Keratinocyte (primary cell): ENCODE data around the gene SERPINA4. TPM values are rescaled to one million over a fixed set of nuclear protein-coding genes. Genes with fewer than 3 reads are reported as not detected.

Experiments used
- DNase-seq: peaks from one replicate; pipeline ENCODE4 v3.0.0-alpha.2; 2011; ENCODE audit warnings: low read depth, missing footprints, low spot score
- FAIRE-seq: peaks from 2 replicates; lab custom pipeline; 2011; peaks lifted over from hg19 to GRCh38; lab: Jason Lieb, UNC
- H2AFZ ChIP-seq: 2 replicates; pipeline ENCODE4 v1.6.0; 2012; ENCODE audit warnings: low read length, control low read depth, inconsistent platforms; ENCODE audit not compliant: control insufficient read depth
- H3K27ac ChIP-seq: 2 replicates; pipeline ENCODE4 v1.5.1; 2011; ENCODE audit warnings: low read length; ENCODE audit not compliant: control insufficient read depth, insufficient read depth
- H3K27me3 ChIP-seq: 3 replicates; pipeline ENCODE4 v1.6.0; 2011; ENCODE audit warnings: low read length; ENCODE audit not compliant: control insufficient read depth, insufficient read depth; ENCODE audit errors: extremely low read depth
- H3K36me3 ChIP-seq, 2 experiments: 2 replicates in 1 of 2; 3 replicates in 1 of 2; pipeline ENCODE4 v1.5.1; 2011; ENCODE audit warnings: low read length in 2 of 2, mild to moderate bottlenecking in 1 of 2; ENCODE audit not compliant: control insufficient read depth in 2 of 2, insufficient read depth in 2 of 2; ENCODE audit errors: extremely low read depth in 1 of 2
- H3K4me1 ChIP-seq: 3 replicates; pipeline ENCODE4 v1.5.1; 2011; ENCODE audit warnings: low read length; ENCODE audit not compliant: control insufficient read depth, insufficient read depth; ENCODE audit errors: extremely low read depth
- H3K4me2 ChIP-seq: 3 replicates; pipeline ENCODE4 v1.6.0; 2011; ENCODE audit warnings: low read depth, low read length; ENCODE audit not compliant: control insufficient read depth, insufficient read depth; ENCODE audit errors: extremely low read depth
- H3K4me3 ChIP-seq, 3 experiments: fragments of 200-600 bp in 1 of 3; sonication (generic) in 1 of 3; 2 replicates in 2 of 3; 3 replicates in 1 of 3; pipeline ENCODE4 v1.5.1; 2011 to 2016; ENCODE audit warnings: low read length in 3 of 3, mild to moderate bottlenecking in 3 of 3, control low read depth in 2 of 3, inconsistent platforms in 1 of 3, low read depth in 1 of 3, mixed read lengths in 1 of 3, mixed run types in 1 of 3, moderate library complexity in 1 of 3; ENCODE audit not compliant: control insufficient read depth in 2 of 3, insufficient read depth in 2 of 3; ENCODE audit errors: extremely low read depth in 1 of 3
- H3K79me2 ChIP-seq: 2 replicates; pipeline ENCODE4 v1.6.0; 2012; ENCODE audit warnings: low read length; ENCODE audit not compliant: control insufficient read depth, insufficient read depth
- H3K9ac ChIP-seq: 3 replicates; pipeline ENCODE4 v1.6.0; 2011; ENCODE audit warnings: low read length; ENCODE audit not compliant: control insufficient read depth, insufficient read depth; ENCODE audit errors: extremely low read depth
- H3K9me1 ChIP-seq: 3 replicates; pipeline ENCODE4 v1.6.0; 2011; ENCODE audit warnings: low read length; ENCODE audit not compliant: control insufficient read depth, insufficient read depth; ENCODE audit errors: extremely low read depth
- H3K9me3 ChIP-seq: 2 replicates; pipeline ENCODE4 v1.5.1; 2012; ENCODE audit warnings: low read depth, low read length; ENCODE audit not compliant: control insufficient read depth
- H4K20me1 ChIP-seq: 3 replicates; pipeline ENCODE4 v1.6.0; 2011; ENCODE audit warnings: low read length; ENCODE audit not compliant: control insufficient read depth, insufficient read depth; ENCODE audit errors: extremely low read depth
- EZH2 ChIP-seq: IDR thresholded peaks from one replicate; pipeline ENCODE4 v1.6.1; 2012; ENCODE audit warnings: inconsistent platforms, mild to moderate bottlenecking, low read length, moderate library complexity
- dilution Hi-C: fragments of 300-500 bp; cut with MboI; formaldehyde crosslinking; loops from one replicate; pipeline ENCODE4 v1.7.0; 2020; ENCODE audit warnings: low sequenced_read_pairs; ENCODE audit not compliant: extremely low pct_ligation_motif_present
- polyA plus RNA-seq, 5 experiments: library from polyadenylated mRNA; depleted of rRNA in 3 of 5; stranded (reverse) in 3 of 5; stranded (forward) in 1 of 5; unstranded in 1 of 5; fragments of >200 nt; gene quantifications; 1 replicate in 1 of 5; 2 replicates in 3 of 5; 3 replicates in 1 of 5; pipeline versions ENCODE4 v1.2.1 to v1.2.3, GENCODE V29; 2011 to 2012; ENCODE audit warnings: missing spikeins in 2 of 5, low read depth in 1 of 5, low replicate concordance in 1 of 5
- TF ChIP-seq, protein P1 (sequence below), 3 experiments: IDR thresholded peaks in 1 of 3; conservative IDR thresholded peaks in 1 of 3; optimal IDR thresholded peaks in 1 of 3; 2 replicates in 2 of 3; 3 replicates in 1 of 3; pipeline versions ENCODE3 to v1.5.1; 2011; ENCODE audit warnings: low read length in 3 of 3, mild to moderate bottlenecking in 3 of 3, moderate library complexity in 2 of 3, control low read depth in 1 of 3, inconsistent platforms in 1 of 3; ENCODE audit not compliant: insufficient read depth in 2 of 3; ENCODE audit errors: extremely low read depth in 1 of 3

SERPINA4 gene
- polyA plus RNA-seq, 1 donor (not counting 4 experiments of a cell fraction or from before 2014, with no cell fraction given): not detected

DNA sequence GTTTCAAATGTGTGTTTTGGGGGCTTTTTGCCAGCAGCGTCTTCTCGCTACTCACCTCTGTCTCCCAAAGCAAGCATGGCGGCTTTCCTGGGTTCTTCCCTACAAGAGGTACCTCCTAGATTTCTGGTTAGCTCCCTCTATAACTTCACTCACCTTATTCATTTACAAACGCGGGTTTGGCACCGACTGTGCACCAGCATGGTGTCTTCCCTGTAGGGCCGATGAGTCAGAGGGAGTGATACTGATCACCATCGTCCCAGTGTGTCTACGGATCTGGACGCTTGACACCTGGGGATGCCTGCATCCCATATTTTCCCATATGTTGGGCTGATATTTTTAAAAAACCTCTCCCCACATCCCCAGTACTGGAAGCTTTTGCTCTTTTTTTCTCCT lies 44.0 kb upstream of the SERPINA4 start:
- Histone ChIP-seq H3K79me2 (no peaks in the 10 kb centered on the region), H3K9ac (no peak overlapping the region), H3K27ac (no peak overlapping the region), H3K9me1 (no peaks in the 10 kb centered on the region), H3K4me1 (no peaks in the 10 kb centered on the region), H4K20me1 (no peaks in the 10 kb centered on the region), H2AFZ (no peak overlapping the region), H3K4me2 (no peak overlapping the region), H3K27me3 (peaks cover 13% of the 10 kb centered on the region), H3K9me3 (peaks cover 4% of the 10 kb centered on the region), H3K36me3 (no peaks in the 10 kb centered on the region), H3K4me3 (no peak overlapping the region)
- no peak for FAIRE-seq
- DNase-seq: no peak
- TF ChIP-seq EZH2: no peak
- TF ChIP-seq, protein P1, sequence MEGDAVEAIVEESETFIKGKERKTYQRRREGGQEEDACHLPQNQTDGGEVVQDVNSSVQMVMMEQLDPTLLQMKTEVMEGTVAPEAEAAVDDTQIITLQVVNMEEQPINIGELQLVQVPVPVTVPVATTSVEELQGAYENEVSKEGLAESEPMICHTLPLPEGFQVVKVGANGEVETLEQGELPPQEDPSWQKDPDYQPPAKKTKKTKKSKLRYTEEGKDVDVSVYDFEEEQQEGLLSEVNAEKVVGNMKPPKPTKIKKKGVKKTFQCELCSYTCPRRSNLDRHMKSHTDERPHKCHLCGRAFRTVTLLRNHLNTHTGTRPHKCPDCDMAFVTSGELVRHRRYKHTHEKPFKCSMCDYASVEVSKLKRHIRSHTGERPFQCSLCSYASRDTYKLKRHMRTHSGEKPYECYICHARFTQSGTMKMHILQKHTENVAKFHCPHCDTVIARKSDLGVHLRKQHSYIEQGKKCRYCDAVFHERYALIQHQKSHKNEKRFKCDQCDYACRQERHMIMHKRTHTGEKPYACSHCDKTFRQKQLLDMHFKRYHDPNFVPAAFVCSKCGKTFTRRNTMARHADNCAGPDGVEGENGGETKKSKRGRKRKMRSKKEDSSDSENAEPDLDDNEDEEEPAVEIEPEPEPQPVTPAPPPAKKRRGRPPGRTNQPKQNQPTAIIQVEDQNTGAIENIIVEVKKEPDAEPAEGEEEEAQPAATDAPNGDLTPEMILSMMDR (optimal IDR thresholded peaks at IDR 0.05 in 1 of 3, IDR thresholded peaks at IDR 0.05 in 1 of 3, conservative IDR thresholded peaks at IDR 0.05 in 1 of 3; ENCODE audit: extremely low read depth in 1 of 3, insufficient read depth in 2 of 3, low read length in 3 of 3): no peak
- dilution Hi-C loops: no loop called here

DNA sequence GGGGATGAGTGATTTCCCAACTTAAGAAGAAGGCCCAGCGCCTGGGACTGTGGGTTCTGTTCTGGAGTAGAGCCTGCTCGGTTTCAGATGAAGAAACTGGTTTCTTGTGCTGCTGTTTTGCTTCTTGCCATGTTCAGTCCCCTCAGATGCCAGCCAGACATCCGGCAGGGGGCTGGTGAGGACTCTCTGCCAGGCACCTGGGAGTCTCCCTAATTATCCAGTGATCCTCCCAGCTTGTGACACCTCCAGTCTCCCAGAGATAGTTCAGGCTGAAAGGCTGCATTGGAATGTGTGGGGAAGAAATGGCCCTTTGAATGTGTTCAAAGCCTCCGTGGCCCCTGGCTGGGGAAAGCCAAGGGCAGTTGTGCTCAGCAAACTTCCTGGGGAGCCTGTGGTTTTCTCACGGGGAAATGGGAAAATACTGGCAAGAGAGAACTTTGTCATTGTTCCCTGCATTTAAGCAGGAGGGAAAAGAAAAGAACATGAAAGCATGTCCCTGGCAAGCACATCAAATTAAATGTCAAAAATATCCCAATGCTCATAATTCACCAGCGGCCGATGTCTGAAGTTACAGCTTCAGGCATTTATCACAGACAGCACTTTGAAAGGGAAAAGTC lies 43.5 kb upstream of the SERPINA4 start:
- dilution Hi-C loops: no loop called here

More for the DNA sequence above, 43.5 kb upstream of the SERPINA4 start:
- Histone ChIP-seq H4K20me1 (no peaks in the 10 kb centered on the region), H3K4me2 (no peak overlapping the region), H3K79me2 (no peaks in the 10 kb centered on the region), H3K36me3 (no peaks in the 10 kb centered on the region), H3K27me3 (peaks cover 13% of the 10 kb centered on the region), H3K4me1 (no peaks in the 10 kb centered on the region), H3K9me1 (no peaks in the 10 kb centered on the region), H3K4me3 (no peak overlapping the region), H3K9me3 (peaks cover 4% of the 10 kb centered on the region), H2AFZ (no peak overlapping the region), H3K9ac (no peak overlapping the region), H3K27ac (no peak overlapping the region)
- FAIRE-seq: no peak
- no peak for TF ChIP-seq EZH2
- TF ChIP-seq, protein P1 (optimal IDR thresholded peaks at IDR 0.05 in 1 of 3, IDR thresholded peaks at IDR 0.05 in 1 of 3, conservative IDR thresholded peaks at IDR 0.05 in 1 of 3; ENCODE audit: extremely low read depth in 1 of 3, insufficient read depth in 2 of 3, low read length in 3 of 3): no peak
- no peak for DNase-seq
